Muscle of arm (tissue), 12 donors: ENCODE measurements around the gene ILDR2. TPM values are rescaled to one million over a fixed set of nuclear protein-coding genes. Genes with fewer than 3 reads are reported as not detected.

Source experiments
- DNase-seq: peaks from one replicate; pipeline ENCODE4 v3.0.0-alpha.2; 2013
- polyA plus RNA-seq, 12 donors: library from polyadenylated mRNA; unstranded; fragments of 120-200 nt; gene quantifications; one replicate each; pipeline ENCODE4 v1.2.1, GENCODE V29; 2013; ENCODE audit not compliant: insufficient read length in 12 of 12

The ILDR2 gene
- polyA plus RNA-seq, 12 donors = 1.3 to 5.0 (median 2.0) TPM; not detected in 1

DNA sequence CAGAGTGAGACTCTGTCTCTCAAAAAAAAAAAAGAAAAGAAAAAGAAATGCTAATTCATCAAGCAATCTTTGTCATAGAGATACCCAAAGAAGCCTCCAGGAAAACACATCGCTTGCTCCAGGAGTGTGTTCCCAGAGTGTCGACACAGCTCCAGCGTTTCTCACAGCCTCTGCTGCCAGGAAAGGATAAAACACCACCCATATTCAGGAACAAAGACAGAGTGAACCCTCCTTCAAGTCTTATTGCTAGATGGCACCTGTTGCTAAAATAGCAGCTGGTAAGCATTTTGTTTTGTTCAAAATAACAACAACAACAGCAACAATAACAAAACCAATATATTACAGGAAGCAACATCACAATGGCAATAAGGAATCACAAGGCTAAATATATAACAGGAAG lies 3.1 kb downstream of the ILDR2 start:
- DNase-seq = no peak

DNA sequence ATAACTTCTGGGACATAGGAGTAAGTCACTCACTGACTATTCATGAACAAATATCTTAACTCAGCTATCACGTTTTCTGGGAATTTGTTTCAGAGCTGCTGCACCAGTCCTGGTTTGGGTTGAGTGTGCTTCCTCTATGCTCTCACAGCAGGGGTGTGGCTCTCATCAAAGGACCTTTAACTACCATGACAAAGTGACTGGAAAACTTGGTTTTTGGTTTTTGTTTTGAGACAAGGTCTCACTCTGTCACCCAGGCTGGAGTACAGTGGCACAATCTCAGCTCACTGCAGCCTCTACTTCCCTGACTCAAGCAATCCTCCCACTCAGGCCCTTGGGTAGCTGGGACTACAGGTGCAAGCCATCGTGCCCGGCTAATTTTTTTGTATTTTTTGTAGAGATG lies 4.1 kb downstream of the ILDR2 start:
- DNase-seq = no peak

DNA sequence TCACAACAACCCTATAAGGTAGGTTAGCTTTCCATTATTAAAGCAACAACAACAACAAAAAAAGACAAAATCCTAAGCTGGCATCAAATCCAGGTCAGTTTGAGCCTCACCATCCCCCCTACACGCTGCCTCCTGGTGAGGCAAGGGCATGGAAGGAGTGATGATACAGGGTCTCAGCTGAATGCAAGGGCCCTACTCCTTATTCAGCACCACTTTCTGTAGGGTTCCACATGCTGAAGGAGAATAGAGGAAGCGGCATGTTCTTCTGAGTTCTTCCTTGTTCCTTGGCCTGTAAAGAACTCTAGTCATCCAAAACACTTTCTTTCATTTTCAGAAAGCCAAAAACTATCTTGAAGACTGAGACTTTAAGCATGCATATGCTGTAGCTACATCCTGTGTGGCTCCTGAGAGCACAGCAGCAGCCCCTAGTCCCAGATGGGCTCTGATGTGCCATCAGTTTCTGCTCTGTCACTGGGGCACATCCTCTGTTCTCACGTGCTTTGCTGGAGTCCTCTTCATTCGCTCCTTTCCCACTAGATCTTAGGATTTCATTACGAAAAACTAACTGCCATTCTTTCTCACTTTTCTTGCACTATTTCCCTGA lies 6.2 kb downstream of the ILDR2 start:
- no peak for DNase-seq

DNA sequence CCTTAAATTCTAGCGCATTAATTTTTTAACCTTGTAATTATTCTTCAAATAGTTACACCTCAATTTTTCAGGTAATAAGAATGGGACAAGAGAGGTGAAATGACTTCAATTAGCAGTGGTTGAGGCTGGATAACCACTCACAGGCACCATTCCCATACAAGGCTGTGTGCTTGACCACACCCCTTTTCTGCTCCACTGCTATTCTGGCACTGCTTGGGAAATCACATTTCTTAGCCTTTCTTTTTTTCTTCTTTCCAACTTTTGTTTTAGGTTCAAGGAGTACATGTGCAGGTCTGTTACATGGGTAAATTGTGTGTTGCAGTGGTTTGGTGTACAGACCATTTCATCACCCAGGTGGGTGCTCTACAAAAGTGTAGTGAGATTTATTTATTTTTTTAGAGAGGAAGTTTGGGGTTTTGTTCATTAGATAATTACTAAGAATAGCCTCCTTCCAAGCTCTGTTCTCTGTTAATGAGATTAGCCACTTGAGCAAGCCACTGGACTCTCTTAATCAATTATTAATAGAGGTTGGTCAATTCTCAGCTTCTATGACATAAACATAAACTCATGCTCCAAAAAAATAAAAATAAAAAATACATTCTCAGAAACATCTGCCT lies 14.4 kb downstream of the ILDR2 start:
- DNase-seq = no peak

DNA sequence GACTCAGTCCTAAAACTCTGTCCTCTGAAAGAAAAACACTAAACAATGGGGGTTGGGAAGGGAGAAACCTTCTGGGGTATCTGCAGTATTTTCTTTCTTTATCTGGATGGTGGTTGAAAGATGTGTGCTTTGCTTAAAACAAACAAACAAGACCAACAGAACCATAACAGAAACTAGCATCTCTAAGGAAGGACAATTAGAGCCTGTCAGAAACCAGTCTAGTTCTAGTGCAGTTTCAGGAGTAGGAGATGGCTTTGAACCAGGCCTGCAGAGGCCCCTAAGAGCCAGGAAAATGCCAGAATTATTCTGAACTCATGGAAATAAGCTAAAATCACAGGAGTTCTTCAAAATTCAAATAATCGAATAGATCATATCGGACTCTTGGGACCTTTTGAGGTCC lies 18.5 kb downstream of the ILDR2 start:
- DNase-seq = no peak

DNA sequence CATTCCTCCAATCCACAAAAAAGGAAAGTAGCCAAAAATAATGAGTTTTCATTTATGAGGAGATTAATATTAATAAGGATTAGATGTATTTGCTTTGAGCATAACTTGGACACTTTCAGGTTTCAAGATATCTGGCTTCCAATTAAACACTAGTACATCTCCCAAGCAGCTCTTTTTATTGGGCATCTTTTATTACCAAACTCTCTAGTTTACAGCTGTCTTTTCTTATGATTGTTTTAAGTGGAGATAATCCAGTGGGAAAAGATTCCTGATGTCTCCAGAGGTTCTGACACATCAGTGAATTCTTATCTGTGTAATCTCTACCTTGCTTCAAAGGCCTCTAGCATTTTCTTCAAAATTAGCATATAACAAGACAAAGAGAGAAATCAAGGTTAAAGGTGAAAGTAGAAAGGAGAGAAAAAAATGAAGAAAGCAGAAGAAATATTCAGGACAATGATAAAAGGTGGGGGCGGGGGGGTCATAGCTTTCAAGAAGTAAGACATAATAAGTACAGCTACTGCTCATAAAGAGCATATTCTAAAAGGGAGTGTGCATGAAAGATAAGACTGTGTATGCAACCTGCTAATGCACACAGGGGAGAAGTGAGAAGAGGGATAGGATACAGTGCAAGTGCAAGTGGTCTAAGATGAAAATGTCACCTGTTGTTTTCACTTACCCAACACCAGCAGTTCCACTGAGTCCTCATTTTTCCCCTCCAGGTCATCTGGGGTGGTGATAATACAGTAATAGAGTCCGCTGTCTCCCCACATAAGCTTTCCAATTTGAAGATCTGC lies 19.1 kb downstream of the ILDR2 start:
- no peak for DNase-seq

DNA sequence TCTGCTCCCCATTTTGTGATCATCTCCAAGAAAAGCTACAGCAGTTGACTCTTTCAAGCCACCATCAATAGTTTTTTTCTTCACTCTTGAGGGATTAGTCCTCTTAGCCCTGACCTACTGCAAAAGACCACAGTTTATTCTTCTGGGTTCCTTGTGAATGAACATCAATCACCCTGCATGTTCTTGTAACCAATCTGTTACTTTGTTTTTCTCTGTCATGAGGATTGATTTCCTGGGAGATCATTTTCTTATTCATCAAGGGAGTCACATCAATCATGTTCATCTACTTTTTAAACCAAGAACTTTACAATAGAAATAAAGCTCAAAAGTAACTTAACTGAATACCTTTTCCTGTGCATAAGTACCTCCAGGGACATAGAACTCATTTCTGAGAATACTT lies 21.8 kb downstream of the ILDR2 start:
- no peak for DNase-seq

DNA sequence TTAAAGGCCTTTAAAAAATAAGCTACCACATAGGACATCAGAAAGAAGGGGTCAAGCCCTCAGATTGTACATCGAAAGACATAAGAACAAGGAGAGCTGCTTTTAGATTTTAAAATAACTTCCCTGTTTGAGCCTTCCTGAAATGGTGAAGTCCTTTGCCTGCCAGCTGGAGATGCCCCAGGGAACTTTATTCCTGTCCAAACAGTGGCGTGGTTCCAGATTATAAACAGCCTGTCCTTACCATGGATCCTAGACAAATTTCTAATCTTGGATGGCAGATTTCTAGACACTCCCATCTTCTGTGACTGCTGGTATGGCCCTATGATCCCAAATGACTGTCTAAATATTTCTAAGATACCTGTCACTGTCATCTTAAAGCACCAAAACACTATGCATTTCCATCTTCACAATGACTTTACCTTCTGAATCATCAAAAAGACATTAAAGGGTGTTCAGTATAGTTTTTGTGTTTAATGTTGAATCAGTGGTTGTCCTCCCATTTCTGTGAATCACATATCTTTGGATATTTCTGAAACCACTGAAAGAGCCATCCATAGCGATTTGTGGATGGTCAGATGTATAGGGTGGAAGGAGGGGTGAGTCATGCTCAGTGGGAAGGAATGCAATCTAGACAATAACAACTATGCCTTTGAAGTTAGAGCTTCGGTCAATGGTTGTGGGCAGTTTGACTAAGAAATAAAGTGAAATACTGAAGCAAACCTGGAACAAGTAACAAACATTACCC lies 23.2 kb downstream of the ILDR2 start:
- no peak for DNase-seq

DNA sequence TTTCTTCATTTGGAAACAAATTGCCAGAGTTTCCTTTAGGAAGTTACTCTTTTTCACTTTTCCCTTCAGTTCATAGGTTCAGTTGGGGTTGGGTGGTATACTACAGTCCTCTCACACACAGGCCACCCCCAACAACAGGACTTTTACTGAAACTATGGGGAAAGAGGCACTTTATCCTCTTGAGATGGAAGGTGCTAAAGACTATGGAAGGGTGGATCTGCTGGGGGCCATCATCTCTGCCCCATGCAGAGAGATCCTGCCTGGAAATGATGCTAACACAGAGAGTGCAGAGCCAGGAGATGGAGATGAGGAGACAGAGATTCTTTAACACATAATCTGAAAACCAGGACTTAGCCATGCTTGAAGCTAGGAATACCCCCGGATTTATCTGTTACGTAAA lies 24.3 kb downstream of the ILDR2 start:
- no peak for DNase-seq

DNA sequence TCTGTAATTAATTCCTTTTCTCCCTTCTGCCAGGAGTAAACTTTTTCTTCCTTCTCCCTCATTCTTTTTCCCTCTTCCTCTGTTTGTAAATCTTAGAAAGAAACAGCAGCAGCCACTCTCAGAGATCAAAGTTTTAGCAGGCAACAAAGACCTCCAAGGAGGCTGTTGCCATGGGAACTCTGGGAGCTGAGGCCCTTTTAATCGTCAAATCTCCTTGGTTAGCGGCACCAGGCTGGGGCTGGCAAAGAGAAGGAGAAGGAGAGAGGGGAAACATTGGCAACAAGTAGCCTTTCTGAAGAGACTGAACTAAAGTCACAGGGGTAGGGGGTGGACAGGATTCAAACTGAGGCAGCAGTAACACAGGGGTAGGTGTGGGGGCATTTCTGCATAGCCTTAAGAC lies 25.2 kb downstream of the ILDR2 start:
- DNase-seq = no peak

DNA sequence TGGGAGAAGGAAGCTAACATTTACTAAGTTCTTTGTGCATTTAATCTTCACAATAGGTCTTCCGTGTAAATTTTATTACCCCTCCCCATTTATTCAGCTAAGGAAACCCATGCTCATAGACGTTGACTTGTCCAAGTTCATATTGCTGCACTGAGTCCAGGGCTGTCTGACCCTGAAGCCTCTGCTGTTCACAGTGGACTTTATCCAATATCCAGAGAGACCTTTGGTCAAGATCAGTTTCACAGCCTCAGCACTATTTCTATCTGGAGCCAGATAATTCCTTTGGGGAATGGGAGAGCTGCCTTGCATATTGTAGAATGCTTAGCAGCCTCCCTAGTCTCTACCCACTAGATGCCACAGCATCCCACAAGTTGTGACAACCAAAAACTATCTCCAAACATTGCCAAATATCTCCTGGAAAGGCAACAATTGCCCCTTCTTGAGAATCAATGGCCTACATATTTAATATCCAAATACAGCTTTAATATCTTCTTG lies 26.4 kb downstream of the ILDR2 start:
- no peak for DNase-seq

DNA sequence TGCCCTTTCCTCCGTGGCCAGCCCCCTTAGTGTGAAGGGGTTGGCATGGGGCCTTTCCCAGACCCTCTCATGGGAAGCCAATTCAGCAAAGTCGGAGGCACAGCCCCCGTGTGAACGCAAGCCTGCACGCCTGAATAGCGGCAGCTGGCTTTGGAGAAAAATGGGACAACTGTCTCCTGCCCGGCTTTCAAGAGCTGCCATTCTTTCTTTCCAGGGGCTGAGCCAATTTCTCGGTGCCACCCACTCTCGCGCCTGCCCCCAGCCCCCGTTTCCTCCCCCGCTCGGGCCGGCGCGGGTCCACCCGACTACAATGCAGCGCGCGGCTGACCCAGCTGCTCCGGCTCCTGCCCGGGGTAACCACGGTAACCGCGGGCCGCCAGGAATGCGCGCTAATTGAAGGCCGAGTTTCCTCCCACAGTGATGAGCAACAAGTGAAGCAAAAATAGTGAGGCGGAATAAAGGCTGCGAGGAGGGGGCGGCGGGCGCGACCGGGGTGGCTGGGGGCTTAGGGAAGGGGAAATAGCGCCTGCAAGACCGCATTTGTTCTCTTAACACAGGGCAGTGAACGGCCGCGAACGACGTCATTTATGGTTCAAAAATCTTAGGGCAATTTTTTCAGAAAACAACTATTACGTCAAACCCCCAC lies 27.8 kb downstream of the ILDR2 start:
- DNase-seq = peak; percentile 43

DNA sequence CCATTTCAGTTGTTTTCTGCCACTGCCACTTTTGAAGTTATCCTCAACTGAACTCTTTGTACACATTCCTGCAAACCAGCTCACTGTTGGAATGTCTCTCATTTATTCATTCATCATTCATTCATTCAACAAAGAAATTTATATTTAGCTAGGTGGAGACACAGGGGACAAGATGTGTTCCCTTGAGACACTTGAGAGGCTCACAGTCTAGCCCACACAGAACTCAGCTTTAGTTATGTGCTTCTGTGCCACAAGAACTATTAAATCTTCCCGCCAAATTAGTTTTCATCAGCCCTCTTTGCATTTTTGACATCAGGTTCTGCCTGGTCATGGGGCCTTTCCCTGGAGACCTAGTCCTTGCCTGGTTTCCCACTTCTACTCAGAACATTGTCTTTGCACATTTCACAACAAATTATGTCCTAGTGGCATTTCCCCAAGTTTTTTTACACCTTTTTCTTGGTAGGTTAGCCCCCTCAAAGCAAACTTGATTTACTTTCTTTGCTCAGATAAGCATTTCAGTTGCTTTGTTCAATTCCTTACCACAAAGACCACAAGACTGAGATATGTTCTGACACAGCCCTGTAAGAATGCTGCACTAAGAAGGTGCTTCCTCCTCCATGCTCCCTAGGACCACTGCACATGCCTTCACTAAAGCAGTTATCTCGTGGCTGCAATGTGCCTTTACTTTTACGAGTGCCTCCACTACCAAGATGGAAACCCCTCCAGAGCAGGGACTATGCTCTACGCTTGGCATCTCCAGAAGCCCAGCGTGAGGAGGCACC lies 31.0 kb downstream of the ILDR2 start:
- no peak for DNase-seq

DNA sequence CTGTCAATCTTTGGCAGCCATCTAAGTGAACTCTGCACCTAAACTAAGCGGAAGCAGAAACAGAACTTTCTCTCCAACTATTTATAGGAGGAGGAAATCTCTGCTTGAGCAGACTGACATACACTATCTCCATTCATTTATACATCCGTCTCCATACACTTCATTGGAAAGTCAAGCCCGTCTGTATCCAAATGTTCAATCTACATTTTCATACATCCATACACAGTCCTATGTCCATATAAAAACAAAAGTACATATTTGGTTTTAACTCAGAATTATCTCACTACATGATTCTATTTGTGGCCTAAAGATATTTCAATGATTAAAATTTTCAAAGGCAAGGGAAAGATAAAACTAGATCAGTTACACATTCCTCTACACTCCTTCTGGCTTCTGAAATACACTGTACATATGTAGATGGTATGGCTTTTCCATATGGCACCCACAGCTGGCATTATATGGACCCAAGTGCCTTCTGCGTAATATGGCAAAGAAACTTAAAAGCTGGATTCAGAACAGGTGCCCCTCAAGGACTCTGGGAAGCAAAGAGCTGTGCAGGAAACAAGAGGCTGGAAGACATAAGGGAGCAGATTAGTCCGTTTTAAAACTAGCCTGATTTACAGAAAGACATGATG lies 35.5 kb downstream of the ILDR2 start:
- no peak for DNase-seq

DNA sequence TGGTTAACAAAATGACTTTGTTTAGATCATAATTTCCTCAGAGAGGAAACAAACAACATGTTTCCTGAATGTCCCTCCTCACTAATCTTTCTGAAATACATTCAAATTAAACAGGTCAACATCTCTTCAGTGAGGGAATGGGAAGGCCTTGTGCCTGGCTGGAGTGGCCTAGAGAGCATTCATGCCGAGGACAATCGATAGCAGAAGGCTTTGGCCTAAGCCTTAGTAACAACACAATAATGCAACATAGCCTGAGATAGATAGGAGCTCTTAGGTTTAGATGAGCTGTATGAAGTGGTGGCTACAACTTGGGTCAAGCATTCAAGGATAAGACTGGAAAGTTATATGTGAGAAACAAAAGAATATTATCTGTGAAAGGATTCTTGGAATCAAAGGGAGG lies 37.4 kb downstream of the ILDR2 start:
- no peak for DNase-seq

DNA sequence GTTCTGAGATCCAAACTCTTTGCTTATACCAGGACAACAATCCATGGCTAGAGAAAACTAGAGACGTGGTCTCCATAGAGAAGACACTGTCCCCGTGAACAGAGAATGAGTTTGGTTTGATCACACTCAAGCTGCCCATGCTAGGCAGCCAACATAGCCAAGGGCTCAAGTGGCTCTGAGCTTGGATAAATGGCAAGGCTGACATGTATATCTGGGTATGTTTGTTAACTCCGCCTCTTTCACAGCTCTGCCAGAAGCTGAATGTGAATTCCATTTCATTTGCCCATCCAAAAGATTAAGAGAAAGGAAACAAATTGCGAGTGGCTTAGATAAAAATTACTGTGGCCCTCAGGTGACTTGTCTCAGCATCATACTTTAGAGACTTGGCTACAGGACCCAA lies 38.0 kb downstream of the ILDR2 start:
- no peak for DNase-seq

DNA sequence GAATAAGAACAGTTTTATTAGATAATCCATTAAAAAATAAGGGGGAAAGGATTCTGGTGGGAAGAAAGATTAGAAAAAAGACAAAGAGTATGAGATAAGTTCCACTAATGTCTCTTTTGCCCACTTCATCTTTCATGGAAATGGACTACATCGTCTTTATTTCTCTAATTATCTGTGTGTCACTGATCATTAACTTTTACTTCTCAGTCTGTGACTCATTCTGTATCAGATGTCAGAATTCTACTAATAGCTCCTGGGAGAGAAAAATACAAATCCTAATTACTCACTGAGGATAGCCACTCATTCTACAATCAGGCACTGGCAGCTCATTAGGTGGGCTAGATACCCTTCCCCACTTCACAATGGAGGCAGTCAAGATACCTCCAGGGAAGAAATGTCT lies 41.7 kb downstream of the ILDR2 start:
- no peak for DNase-seq

DNA sequence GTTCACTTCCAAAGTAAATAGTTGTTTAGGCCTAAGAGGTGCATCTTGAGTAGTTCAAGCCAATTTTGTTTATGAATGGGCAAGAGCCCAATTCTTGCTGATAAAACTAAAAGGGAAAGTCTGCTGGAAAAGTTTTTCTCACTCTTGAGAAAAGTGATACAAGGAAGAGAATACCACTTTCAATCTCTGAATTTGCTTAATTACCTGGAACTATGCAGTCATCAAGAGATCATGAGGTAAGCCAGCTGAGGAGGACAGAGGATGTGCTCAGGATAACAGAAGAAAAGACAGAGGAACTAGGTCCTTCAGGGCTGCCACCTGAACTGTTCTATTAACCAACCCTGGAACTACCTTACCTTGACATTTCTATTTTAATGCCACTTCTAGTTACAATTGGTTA lies 42.2 kb downstream of the ILDR2 start:
- DNase-seq = no peak

DNA sequence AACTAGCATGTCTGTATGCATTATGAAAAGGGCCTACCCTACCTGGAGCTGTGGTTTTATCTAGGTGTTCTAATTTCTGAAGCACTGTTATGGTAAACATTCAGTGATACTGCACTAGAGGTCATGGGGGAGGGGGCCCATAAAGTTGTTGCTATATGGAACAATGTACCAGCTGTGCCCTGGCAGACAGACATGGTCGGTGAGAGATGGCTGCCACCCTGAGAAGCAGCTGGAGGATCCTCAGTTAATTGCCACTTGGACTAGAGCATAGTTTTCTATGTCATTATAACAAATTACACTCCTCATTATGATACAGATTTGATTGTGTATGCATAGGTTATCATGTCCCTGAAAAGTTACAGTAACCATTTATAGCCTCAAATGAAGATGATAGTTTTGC lies 45.4 kb downstream of the ILDR2 start:
- no peak for DNase-seq

DNA sequence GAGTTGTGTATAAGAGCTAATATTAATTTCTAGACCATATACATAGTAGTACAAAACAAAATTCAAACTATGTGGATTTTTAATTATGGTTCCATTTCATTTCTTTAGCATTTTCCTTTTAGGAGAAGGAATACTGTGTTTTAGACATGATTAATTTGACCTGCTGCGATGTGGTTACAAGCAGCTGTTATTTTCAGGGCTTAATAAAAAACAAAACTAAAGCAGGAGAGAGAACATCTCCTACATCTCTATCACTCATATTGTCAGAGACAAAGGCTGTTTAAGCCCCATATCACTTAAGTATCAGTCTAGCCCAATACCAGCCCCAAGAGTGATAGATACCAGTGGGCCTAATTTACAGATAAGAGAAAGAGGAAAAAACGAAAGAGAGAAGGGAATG lies 47.6 kb downstream of the ILDR2 start:
- no peak for DNase-seq
